HepG2 (cell line): ENCODE measurements around the gene VPS26A. TPM values are rescaled to one million over a fixed set of nuclear protein-coding genes. Genes with fewer than 3 reads are reported as not detected.
A peak's percentile ranks its signal among the peaks of the same experiment; 100 is the strongest.

Experiments used
- ATAC-seq: fragments of 200-7000 bp; cut with Tn5 transposase; 3 replicates; pipeline ENCODE4 v1.9.1; 2020; ENCODE audit warnings: mild to moderate bottlenecking, moderate library complexity
- BruUV-seq: library from RNA; stranded (reverse); fragments of 400-500 nt; replicated peaks from 2 replicates; lab custom pipeline; 2021; lab: Mats Ljungman, UMichigan
- CTCF ChIA-PET: fragments of 300-600 bp; formaldehyde crosslinking; extraction: SDS; loops from one replicate; lab custom pipeline; 2021; ENCODE audit warnings: low total read pairs, inconsistent platforms, low intra/inter-chr PET ratio; lab: Yijun Ruan, JAX
- POLR2A ChIA-PET: fragments of 350-600 bp; sonication (Branson Sonifier 250); formaldehyde crosslinking; loops from one replicate; lab custom pipeline; 2020; ENCODE audit warnings: antibody characterized with exemption, inconsistent platforms; lab: Yijun Ruan, JAX
- DNase-seq: peaks from one replicate; pipeline ENCODE4 v3.0.0-alpha.2; 2015; ENCODE audit warnings: low spot score
- FAIRE-seq: peaks from 3 replicates; lab custom pipeline; 2011; peaks lifted over from hg19 to GRCh38; lab: Jason Lieb, UNC
- H2AFZ ChIP-seq: one replicate; pipeline ENCODE4 v1.6.1; 2011; ENCODE audit warnings: low read length, inconsistent platforms
- H3K27ac ChIP-seq: fragments of 300-600 bp; 3 replicates; pipeline ENCODE4 v1.8.0; 2011; ENCODE audit warnings: mixed run types, mild to moderate bottlenecking, mixed read lengths, low read length, inconsistent platforms; ENCODE audit not compliant: insufficient read depth; ENCODE audit errors: extremely low read length
- H3K27me3 ChIP-seq, 2 experiments: fragments of 200-600 bp in 1 of 2; 2 replicates in 1 of 2; 3 replicates in 1 of 2; pipeline versions ENCODE4 v1.6.0 to v1.8.0; 2011; ENCODE audit warnings: low read length in 2 of 2, mild to moderate bottlenecking in 2 of 2, moderate library complexity in 2 of 2, inconsistent platforms in 1 of 2; ENCODE audit not compliant: insufficient read depth in 2 of 2, control insufficient read depth in 1 of 2
- H3K36me3 ChIP-seq, 2 experiments: fragments of 200-600 bp in 1 of 2; replicated peaks in 1 of 2; 2 replicates in 1 of 2; 3 replicates in 1 of 2; pipeline versions ENCODE4 v1.5.1 to v1.8.0; 2011; ENCODE audit warnings: low read length in 2 of 2, inconsistent platforms in 1 of 2; ENCODE audit not compliant: insufficient read depth in 2 of 2, control insufficient read depth in 1 of 2
- H3K4me1 ChIP-seq: 2 replicates; pipeline ENCODE4 v1.5.1; 2012; ENCODE audit warnings: low read length, inconsistent platforms; ENCODE audit not compliant: insufficient read depth
- H3K4me2 ChIP-seq: 2 replicates; pipeline ENCODE4 v1.6.0; 2011; ENCODE audit warnings: low read depth, low read length, inconsistent platforms
- H3K4me3 ChIP-seq, 3 experiments: fragments of 200-600 bp in 1 of 3; sonication (generic), shearing (Covaris generic) in 1 of 3; replicated peaks in 1 of 3; 2 replicates each; pipeline ENCODE4 v1.5.1; 2011 to 2016; ENCODE audit warnings: low read length in 3 of 3, inconsistent platforms in 2 of 3, low read depth in 2 of 3, mild to moderate bottlenecking in 2 of 3, control low read depth in 1 of 3, mixed read lengths in 1 of 3; ENCODE audit not compliant: insufficient read depth in 1 of 3
- H3K79me2 ChIP-seq: one replicate; pipeline ENCODE4 v1.6.1; 2011; ENCODE audit warnings: low read length, inconsistent platforms; ENCODE audit not compliant: insufficient read depth
- H3K9ac ChIP-seq: 2 replicates; pipeline ENCODE4 v1.6.0; 2011; ENCODE audit warnings: mild to moderate bottlenecking, low read depth, low read length, inconsistent platforms; ENCODE audit not compliant: insufficient read depth
- H3K9me3 ChIP-seq: 2 replicates; pipeline ENCODE4 v1.5.1; 2012; ENCODE audit warnings: mild to moderate bottlenecking, low read length
- H4K20me1 ChIP-seq: 2 replicates; pipeline ENCODE4 v1.6.0; 2011; ENCODE audit warnings: inconsistent platforms, mild to moderate bottlenecking, low read length, moderate library complexity; ENCODE audit not compliant: insufficient read depth
- ASH2L ChIP-seq: fragments of 300-600, 200-600 bp; sonication (generic); IDR thresholded peaks from 2 replicates; pipeline ENCODE4 v1.7.0; 2017; ENCODE audit warnings: low read depth, mild to moderate bottlenecking, moderate library complexity, mixed read lengths, low read length; ENCODE audit not compliant: insufficient read length
- ATF7 ChIP-seq, 2 experiments: fragments of 450-650 bp in 1 of 2; sonication (generic) in 1 of 2; formaldehyde crosslinking in 1 of 2; IDR thresholded peaks; 2 replicates each; pipeline versions ENCODE4 v1.4.0 to v1.6.1; 2016 to 2020; ENCODE audit warnings: antibody characterized with exemption in 1 of 2, mild to moderate bottlenecking in 1 of 2, missing genetic modification reagents in 1 of 2
- CERS6 ChIP-seq: sonication (generic); formaldehyde crosslinking; IDR thresholded peaks from 2 replicates; pipeline ENCODE4 v1.5.0; 2020; ENCODE audit warnings: missing genetic modification reagents
- EEA1 ChIP-seq: sonication (generic); formaldehyde crosslinking; IDR thresholded peaks from 2 replicates; pipeline ENCODE4 v1.5.1; 2020; ENCODE audit warnings: mild to moderate bottlenecking, missing genetic modification reagents, borderline replicate concordance
- HNRNPUL1 ChIP-seq: fragments of 200-400 bp; formaldehyde crosslinking; IDR thresholded peaks from 2 replicates; pipeline ENCODE4 v1.6.1; 2017; ENCODE audit warnings: low read depth, mild to moderate bottlenecking, low read length, moderate library complexity
- PCBP1 ChIP-seq: fragments of 200-400 bp; formaldehyde crosslinking; IDR thresholded peaks from 2 replicates; pipeline ENCODE4 v1.6.1; 2017; ENCODE audit warnings: mild to moderate bottlenecking, low read depth, low read length, borderline replicate concordance
- SAP130 ChIP-seq: IDR thresholded peaks from 2 replicates; pipeline ENCODE4 v1.6.1; 2016; ENCODE audit warnings: low read depth
- SKI ChIP-seq: fragments of 450-650 bp; IDR thresholded peaks from one replicate; pipeline ENCODE4 v1.6.1; 2018; ENCODE audit warnings: mild to moderate bottlenecking; ENCODE audit not compliant: partially characterized antibody
- ZNF264 ChIP-seq: sonication (generic); formaldehyde crosslinking; IDR thresholded peaks from 2 replicates; pipeline ENCODE4 v1.4.0; 2020; ENCODE audit warnings: missing genetic modification reagents
- WGBS: methylation state at CpG from one replicate; pipeline ENCODE4 v1.1.6; 2017; ENCODE audit warnings: low lambda C conversion rate; 5-methylcytosine and 5-hydroxymethylcytosine counted together
- in situ Hi-C: cut with HindIII; loops from 2 replicates; pipeline ENCODE4 v1.10.0; 2017; ENCODE audit warnings: low pct_unique_long_range_greater_than_20kb; ENCODE audit not compliant: extremely low pct_ligation_motif_present
- intact Hi-C: fragments of 100-400 bp; cut with micrococcal nuclease; formaldehyde crosslinking; loops from one replicate; pipeline ENCODE4 v1.10.0; 2022; ENCODE audit not compliant: unreplicated experiment
- polyA plus RNA-seq, 8 experiments: library from polyadenylated mRNA; depleted of rRNA in 3 of 8; stranded (reverse) in 7 of 8; unstranded in 1 of 8; fragments of >200 nt; fragmentation: Illumina TruSeq in 4 of 8; extraction: Trizol in 4 of 8; gene quantifications; 2 replicates each; pipeline versions ENCODE4 v1.2.1 to v1.2.3, GENCODE V29; 2011 to 2016; ENCODE audit warnings: low read depth in 4 of 8, missing spikeins in 1 of 8, mixed read lengths in 1 of 8; ENCODE audit not compliant: insufficient read depth in 1 of 8
- total RNA-seq, 5 experiments: library from RNA; depleted of rRNA; stranded (reverse); fragments of >200 nt; fragmentation: Illumina TruSeq; extraction: Trizol; gene quantifications; 2 replicates each; pipeline ENCODE4 v1.2.3, GENCODE V29; 2016; ENCODE audit warnings: low read depth in 1 of 5
- TF ChIP-seq, protein P1 (sequence below): IDR thresholded peaks from 2 replicates; pipeline ENCODE4 v1.6.1; 2012; ENCODE audit warnings: low read depth, low read length, improper control_type of control experiment
- TF ChIP-seq, protein P2 (sequence below): IDR thresholded peaks from 2 replicates; pipeline ENCODE4 v1.6.1; 2016; ENCODE audit warnings: missing compliant biosample characterization, missing genetic modification reagents, borderline replicate concordance

VPS26A gene
- total and polyA plus RNA-seq, 2 of the 13 experiments (the other 11 are each of a cell fraction or from before 2014, with no cell fraction given) = 12.9 to 32.6 TPM

DNA sequence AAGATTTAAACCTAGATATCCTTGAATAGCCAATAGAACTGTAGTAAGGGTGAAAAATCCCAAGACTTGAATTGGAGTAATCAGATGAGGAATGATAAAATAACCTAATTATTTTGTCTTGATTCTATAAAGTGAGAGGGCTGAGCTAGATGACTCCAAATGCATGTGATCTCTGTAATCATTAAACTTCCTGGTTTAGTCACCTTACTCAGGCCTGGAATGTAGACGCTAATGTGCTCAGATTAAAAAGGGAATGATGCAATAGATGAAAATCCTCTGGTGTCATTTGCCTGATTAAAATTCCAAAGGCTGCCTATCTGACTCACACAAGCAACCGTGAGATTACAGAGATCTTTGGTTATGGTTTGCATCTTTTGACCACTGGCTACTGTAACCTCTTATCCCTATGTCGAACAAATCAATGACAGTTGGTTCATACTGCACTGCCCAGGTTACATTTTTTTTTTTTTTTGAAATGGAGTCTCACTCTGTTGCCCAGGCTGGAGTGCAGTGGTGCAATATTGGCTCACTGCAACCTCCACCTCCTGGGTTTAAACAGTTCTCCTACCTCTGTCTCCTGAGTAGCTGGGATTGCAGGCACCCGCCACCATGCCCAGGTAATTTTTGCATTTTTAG, 93.3 kb downstream of the VPS26A start (continued):
- TF ChIP-seq ATF7 (IDR thresholded peaks at IDR 0.05) = peak; percentile 72
- TF ChIP-seq ATF7 (CRISPR knock-in tag; IDR thresholded peaks at IDR 0.05) = no peak
- TF ChIP-seq, protein P1, sequence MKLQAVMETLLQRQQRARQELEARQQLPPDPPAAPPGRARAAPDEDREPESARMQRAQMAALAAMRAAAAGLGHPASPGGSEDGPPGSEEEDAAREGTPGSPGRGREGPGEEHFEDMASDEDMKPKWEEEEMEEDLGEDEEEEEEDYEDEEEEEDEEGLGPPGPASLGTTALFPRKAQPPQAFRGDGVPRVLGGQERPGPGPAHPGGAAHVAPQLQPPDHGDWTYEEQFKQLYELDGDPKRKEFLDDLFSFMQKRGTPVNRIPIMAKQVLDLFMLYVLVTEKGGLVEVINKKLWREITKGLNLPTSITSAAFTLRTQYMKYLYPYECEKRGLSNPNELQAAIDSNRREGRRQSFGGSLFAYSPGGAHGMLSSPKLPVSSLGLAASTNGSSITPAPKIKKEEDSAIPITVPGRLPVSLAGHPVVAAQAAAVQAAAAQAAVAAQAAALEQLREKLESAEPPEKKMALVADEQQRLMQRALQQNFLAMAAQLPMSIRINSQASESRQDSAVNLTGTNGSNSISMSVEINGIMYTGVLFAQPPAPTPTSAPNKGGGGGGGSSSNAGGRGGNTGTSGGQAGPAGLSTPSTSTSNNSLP = peak; percentile 65; the same call in 1 of the 2 replicates
- no peak for TF ChIP-seq ASH2L
- no peak for TF ChIP-seq CERS6
- TF ChIP-seq, protein P2, sequence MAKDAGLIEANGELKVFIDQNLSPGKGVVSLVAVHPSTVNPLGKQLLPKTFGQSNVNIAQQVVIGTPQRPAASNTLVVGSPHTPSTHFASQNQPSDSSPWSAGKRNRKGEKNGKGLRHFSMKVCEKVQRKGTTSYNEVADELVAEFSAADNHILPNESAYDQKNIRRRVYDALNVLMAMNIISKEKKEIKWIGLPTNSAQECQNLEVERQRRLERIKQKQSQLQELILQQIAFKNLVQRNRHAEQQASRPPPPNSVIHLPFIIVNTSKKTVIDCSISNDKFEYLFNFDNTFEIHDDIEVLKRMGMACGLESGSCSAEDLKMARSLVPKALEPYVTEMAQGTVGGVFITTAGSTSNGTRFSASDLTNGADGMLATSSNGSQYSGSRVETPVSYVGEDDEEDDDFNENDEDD (CRISPR knock-in tag) = no peak
- 0 out of 2 replicates have a peak, but pooled peaks have one; percentile 11 for TF ChIP-seq SAP130 (CRISPR knock-in tag)
- TF ChIP-seq, all 625 proteins: peak for 8

GRCh38 chr10:69218831-69219230, 94.9 kb downstream of the VPS26A start:
- WGBS = 94% methylated on average over 6 of the region's 6 CpGs
- ChIA-PET CTCF (no interaction called here), POLR2A (no interaction called here)
- TF ChIP-seq HNRNPUL1 (no peak), PCBP1 (no peak), ZNF264 (CRISPR knock-in tag) (no peak), EEA1 (CRISPR knock-in tag) (no peak), SKI (no peak)
- no peak overlapping the region for H3K27ac ChIP-seq
- H3K9ac ChIP-seq = no peak overlapping the region
- peaks cover 78% of the 10 kb centered on the region for H3K4me1 ChIP-seq
- in situ Hi-C loops = no loop called here
- BruUV-seq = no TSS peak
- H3K79me2 ChIP-seq = peaks cover 3% of the 10 kb centered on the region
- H3K27me3 ChIP-seq = no peaks in the 10 kb centered on the region; a peak in 1 of 5 replicates
- H3K4me2 ChIP-seq = no peak overlapping the region
- no peak for ATAC-seq
- intact Hi-C loops = no loop called here
- no peaks in the 10 kb centered on the region for H4K20me1 ChIP-seq
- no peaks in the 10 kb centered on the region for H3K9me3 ChIP-seq
- no peaks in the 10 kb centered on the region for H3K36me3 ChIP-seq
- H3K4me3 ChIP-seq = no peak overlapping the region
- no peak overlapping the region for H2AFZ ChIP-seq
- DNase-seq = no peak
- no peak for FAIRE-seq
